Ishikawa (cell line): ENCODE measurements around the gene ELAVL3.

Experiments
- CEBPB ChIP-seq: IDR thresholded peaks from 2 replicates; pipeline ENCODE4 v1.6.1; 2012
- CREB1 ChIP-seq: IDR thresholded peaks from 2 replicates; pipeline ENCODE4 v1.6.1; 2012; ENCODE audit warnings: low read depth
- EGR1 ChIP-seq: IDR thresholded peaks from 2 replicates; pipeline ENCODE4 v1.6.1; 2012
- EP300 ChIP-seq: IDR thresholded peaks from 2 replicates; pipeline ENCODE4 v1.6.1; 2012; ENCODE audit warnings: borderline replicate concordance
- FOXM1 ChIP-seq: IDR thresholded peaks from 2 replicates; pipeline ENCODE4 v1.6.1; 2012; ENCODE audit warnings: low read depth, borderline replicate concordance
- NFIC ChIP-seq: IDR thresholded peaks from 2 replicates; pipeline ENCODE4 v1.6.1; 2012
- RAD21 ChIP-seq: IDR thresholded peaks from 2 replicates; pipeline ENCODE4 v1.6.1; 2012; ENCODE audit warnings: low read depth
- TAF1 ChIP-seq: IDR thresholded peaks from 2 replicates; pipeline ENCODE4 v1.6.1; 2012; ENCODE audit warnings: low read depth, mild to moderate bottlenecking
- TCF12 ChIP-seq: IDR thresholded peaks from 2 replicates; pipeline ENCODE4 v1.6.1; 2012; ENCODE audit warnings: low read depth
- TEAD4 ChIP-seq: IDR thresholded peaks from 2 replicates; pipeline ENCODE4 v1.6.1; 2012
- YY1 ChIP-seq: IDR thresholded peaks from 2 replicates; pipeline ENCODE4 v1.6.1; 2012; ENCODE audit warnings: low read depth
- ZBTB7A ChIP-seq: IDR thresholded peaks from 2 replicates; pipeline ENCODE4 v1.6.1; 2012; ENCODE audit warnings: low read depth
- TF ChIP-seq, protein P1 (sequence below): IDR thresholded peaks from 2 replicates; pipeline ENCODE4 v1.6.1; 2012
- TF ChIP-seq, protein P2 (sequence below): IDR thresholded peaks from 2 replicates; pipeline ENCODE4 v1.6.1; 2012; ENCODE audit warnings: low read depth, mild to moderate bottlenecking
- TF ChIP-seq, protein P3 (sequence below): IDR thresholded peaks from 2 replicates; pipeline ENCODE4 v1.6.1; 2012

The ELAVL3 gene

DNA sequence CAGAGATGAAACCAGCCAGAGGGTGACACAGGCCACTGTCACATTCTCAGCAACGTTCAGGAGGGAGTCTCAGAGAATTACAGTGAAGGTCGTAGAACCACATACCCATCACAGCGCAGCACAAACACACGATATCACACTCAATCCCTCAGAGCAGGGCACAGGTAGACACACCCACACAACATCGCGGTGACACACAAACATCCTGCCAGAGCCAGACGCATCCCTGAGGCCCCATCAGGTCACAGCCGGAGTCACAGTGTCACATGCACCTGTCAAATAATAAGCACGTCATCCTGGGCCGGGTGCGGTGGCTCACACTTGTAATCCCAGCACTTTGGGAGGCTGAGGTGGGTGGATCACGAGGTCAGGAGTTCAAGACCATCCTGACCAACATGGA lies 17.5 kb downstream of the ELAVL3 start:
- TF ChIP-seq, protein P1, sequence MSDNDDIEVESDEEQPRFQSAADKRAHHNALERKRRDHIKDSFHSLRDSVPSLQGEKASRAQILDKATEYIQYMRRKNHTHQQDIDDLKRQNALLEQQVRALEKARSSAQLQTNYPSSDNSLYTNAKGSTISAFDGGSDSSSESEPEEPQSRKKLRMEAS, result no peak
- TF ChIP-seq CREB1, result no peak
- no peak for TF ChIP-seq ZBTB7A
- TF ChIP-seq NFIC, result no peak
- no peak for TF ChIP-seq EGR1
- TF ChIP-seq, protein P2, sequence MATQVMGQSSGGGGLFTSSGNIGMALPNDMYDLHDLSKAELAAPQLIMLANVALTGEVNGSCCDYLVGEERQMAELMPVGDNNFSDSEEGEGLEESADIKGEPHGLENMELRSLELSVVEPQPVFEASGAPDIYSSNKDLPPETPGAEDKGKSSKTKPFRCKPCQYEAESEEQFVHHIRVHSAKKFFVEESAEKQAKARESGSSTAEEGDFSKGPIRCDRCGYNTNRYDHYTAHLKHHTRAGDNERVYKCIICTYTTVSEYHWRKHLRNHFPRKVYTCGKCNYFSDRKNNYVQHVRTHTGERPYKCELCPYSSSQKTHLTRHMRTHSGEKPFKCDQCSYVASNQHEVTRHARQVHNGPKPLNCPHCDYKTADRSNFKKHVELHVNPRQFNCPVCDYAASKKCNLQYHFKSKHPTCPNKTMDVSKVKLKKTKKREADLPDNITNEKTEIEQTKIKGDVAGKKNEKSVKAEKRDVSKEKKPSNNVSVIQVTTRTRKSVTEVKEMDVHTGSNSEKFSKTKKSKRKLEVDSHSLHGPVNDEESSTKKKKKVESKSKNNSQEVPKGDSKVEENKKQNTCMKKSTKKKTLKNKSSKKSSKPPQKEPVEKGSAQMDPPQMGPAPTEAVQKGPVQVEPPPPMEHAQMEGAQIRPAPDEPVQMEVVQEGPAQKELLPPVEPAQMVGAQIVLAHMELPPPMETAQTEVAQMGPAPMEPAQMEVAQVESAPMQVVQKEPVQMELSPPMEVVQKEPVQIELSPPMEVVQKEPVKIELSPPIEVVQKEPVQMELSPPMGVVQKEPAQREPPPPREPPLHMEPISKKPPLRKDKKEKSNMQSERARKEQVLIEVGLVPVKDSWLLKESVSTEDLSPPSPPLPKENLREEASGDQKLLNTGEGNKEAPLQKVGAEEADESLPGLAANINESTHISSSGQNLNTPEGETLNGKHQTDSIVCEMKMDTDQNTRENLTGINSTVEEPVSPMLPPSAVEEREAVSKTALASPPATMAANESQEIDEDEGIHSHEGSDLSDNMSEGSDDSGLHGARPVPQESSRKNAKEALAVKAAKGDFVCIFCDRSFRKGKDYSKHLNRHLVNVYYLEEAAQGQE, result no peak
- TF ChIP-seq TAF1, result no peak
- no peak for TF ChIP-seq EP300
- no peak for TF ChIP-seq RAD21
- no peak for TF ChIP-seq TEAD4
- TF ChIP-seq, protein P3, sequence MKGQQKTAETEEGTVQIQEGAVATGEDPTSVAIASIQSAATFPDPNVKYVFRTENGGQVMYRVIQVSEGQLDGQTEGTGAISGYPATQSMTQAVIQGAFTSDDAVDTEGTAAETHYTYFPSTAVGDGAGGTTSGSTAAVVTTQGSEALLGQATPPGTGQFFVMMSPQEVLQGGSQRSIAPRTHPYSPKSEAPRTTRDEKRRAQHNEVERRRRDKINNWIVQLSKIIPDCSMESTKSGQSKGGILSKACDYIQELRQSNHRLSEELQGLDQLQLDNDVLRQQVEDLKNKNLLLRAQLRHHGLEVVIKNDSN, result no peak
- no peak for TF ChIP-seq CEBPB

DNA sequence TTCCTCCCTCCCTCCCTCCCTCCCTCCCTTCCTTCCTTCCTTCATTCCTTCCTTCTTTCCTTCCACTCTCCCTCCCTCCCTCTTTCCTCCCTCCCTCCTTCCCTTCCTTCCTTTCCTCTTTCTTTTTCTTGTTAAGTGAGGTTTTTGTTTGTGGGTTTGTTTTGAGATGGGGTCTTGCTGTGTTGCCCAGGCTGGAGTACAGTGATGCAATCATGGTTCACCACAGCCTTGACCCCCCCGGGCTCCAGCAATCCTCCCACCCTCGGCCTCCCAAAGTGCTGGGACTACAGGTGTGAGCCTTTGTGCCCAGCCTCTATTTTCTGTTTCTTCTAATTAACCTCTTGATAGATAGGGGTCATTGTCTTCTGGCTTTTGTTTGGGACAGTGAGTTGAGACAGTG lies 19.4 kb downstream of the ELAVL3 start:
- TF ChIP-seq EGR1 (no peak), YY1 (no peak), CREB1 (no peak), ZBTB7A (no peak), TAF1 (no peak), TCF12 (no peak), EP300 (no peak), FOXM1 (no peak), CEBPB (no peak), NFIC (no peak), RAD21 (no peak)
- TF ChIP-seq, protein P1, result no peak
- TF ChIP-seq, protein P3, result no peak
- TF ChIP-seq, protein P2, result no peak

DNA sequence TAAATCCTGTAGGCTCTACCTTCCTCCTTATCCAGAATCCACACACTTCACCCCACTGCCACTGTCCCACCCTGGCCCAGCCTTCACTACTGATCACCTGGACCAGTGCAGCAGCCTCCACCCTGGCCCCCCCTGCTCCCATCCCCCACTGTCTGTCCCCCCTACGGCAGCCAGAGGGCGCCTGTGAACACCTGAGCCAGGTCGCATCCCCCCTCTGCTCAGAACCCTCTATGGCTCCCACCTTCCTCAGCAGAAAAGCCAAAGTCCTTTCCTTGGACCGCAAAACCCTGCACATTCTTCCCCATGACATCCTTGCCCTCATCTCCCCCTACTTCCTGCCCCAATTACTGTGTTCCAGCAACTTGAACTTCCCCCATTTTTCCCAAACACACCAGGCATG lies 20.6 kb downstream of the ELAVL3 start:
- TF ChIP-seq, protein P3, result no peak
- TF ChIP-seq FOXM1 (no peak), EGR1 (no peak), TCF12 (no peak), YY1 (no peak), TEAD4 (no peak), CEBPB (no peak), TAF1 (no peak), NFIC (no peak), ZBTB7A (no peak), CREB1 (no peak), RAD21 (no peak; the same call in 1 of the 2 replicates), EP300 (no peak)
- TF ChIP-seq, protein P1, result no peak
- TF ChIP-seq, protein P2, result no peak
